ENCODE results near the gene ATP9A.
"Not testable (repeated sequence)": the region's sequence is repeated elsewhere in the genome, so short reads cannot be mapped to it uniquely, and the experiment has no call there.

ATP9A gene, protein sequence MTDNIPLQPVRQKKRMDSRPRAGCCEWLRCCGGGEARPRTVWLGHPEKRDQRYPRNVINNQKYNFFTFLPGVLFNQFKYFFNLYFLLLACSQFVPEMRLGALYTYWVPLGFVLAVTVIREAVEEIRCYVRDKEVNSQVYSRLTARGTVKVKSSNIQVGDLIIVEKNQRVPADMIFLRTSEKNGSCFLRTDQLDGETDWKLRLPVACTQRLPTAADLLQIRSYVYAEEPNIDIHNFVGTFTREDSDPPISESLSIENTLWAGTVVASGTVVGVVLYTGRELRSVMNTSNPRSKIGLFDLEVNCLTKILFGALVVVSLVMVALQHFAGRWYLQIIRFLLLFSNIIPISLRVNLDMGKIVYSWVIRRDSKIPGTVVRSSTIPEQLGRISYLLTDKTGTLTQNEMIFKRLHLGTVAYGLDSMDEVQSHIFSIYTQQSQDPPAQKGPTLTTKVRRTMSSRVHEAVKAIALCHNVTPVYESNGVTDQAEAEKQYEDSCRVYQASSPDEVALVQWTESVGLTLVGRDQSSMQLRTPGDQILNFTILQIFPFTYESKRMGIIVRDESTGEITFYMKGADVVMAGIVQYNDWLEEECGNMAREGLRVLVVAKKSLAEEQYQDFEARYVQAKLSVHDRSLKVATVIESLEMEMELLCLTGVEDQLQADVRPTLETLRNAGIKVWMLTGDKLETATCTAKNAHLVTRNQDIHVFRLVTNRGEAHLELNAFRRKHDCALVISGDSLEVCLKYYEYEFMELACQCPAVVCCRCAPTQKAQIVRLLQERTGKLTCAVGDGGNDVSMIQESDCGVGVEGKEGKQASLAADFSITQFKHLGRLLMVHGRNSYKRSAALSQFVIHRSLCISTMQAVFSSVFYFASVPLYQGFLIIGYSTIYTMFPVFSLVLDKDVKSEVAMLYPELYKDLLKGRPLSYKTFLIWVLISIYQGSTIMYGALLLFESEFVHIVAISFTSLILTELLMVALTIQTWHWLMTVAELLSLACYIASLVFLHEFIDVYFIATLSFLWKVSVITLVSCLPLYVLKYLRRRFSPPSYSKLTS

DNA sequence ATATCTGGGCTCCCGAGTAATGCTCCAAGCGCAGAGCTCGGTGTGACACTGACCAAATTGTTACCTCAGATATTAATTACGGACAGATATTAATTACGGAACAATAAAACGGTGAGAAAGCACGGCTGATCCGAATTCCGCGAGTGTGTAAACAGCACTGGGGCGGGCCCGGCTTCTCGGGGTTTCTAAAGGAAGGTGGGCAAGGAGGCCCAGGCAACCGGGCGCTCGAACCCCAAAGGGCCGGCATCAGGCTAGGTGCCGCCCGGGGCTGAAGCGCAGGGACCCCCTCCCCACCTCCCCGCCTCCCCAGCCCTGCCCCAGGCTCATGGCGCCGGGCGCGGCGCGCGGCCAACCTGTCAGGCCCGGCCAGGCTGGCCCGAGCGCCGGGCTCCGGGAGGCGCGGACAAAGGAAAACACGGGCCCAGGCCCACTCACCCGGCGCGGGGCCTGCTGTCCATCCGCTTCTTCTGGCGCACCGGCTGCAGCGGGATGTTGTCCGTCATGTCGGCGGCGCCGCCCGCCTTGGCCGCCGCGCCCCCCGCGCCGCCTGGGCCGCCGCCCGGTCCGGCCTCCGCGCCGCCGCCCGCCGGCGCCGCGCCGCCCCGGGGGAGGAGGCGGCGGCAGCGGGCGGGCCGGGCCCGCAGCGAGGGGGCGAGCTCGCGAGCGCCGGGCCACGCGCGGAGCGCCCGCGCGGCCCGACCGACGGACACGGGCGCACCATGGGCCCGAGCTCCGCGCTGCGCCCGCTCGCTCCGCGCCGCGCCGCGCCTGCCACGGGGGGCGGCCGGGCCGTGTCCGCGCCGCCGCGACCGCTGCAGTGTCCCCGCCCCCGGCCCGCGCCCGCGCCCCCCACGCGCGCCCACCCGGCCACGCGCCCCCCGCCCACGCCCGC is at the start of gene ATP9A:
Gene ATP9A, minus strand, starts transcription at position 524 of the 892 bp plus-strand sequence. Its CDS starts 21 bp downstream, at position 503.
- DNase-seq: no peak

DNA sequence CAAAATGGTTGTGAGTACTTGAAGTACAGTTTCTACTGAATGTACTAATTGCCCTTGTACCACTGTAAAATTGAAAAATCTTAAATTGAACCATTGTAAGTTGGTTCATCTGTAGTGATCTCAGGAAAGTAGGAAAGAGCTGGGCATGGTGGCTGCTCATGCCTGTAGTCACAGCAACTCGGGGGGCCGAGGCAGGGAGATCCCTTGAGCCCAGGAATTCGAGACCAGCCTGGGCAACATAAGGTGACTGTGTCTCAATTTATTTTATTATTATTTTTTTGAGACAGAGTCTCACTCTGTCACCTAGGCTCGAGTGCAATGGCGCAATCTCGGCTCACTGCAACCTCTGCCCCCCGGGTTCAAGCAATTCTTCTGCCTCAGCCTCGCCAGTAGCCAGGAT is 48.7 kb upstream of the ATP9A start:
- DNase-seq: not testable (repeated sequence)

DNA sequence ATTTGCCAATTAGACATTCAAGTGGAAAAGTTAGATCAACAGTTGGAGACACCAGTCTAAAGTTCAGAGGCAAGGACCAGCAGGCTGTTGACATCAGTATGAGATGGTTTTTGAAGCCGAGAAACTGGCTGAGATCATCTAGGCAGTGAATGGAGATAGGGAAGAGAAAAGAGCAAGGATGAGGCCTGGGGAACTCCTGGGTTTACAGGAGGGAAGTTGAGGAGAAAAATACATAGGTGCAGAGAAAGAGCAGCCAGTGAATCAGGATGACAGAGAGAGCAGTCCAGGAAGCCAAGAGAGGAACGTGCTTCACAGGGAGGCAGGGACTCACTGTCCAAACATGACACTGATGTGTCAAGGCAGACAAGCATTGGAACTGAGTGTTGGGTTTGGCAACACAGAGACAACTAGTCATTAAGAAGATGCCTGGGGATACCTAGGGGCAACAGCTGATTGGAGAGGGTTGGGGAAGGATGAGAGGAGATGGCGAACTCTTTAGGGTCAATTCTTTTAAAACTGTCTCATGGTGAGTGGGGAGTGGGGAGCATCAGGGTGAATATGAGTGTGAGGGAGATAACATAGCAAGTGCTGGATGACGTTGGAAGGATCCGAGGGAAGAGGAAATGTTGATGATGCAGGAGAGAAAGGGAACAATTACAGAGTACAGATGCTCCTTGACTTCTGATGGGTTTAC is 47.3 kb upstream of the ATP9A start:
- no peak for DNase-seq

DNA sequence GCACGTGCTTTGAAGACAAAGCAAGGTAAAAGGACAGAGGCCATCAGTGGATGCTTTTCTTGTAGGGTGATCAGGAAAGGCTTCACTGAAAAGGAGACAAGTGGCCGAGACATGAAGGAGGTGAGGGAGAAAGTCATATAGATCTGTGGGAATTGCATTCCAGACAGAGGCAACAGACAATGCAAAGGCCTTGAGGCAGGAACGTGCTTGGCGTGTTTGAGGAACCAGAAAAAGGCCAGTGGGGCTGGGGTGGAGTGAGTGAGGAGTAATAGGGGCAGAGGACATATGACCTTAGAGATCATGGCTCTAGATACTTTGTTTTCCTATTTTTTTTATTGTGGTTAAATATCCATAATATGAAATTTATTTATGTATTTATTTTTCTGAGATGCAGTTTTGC is 44.7 kb upstream of the ATP9A start:
- no peak for DNase-seq

DNA sequence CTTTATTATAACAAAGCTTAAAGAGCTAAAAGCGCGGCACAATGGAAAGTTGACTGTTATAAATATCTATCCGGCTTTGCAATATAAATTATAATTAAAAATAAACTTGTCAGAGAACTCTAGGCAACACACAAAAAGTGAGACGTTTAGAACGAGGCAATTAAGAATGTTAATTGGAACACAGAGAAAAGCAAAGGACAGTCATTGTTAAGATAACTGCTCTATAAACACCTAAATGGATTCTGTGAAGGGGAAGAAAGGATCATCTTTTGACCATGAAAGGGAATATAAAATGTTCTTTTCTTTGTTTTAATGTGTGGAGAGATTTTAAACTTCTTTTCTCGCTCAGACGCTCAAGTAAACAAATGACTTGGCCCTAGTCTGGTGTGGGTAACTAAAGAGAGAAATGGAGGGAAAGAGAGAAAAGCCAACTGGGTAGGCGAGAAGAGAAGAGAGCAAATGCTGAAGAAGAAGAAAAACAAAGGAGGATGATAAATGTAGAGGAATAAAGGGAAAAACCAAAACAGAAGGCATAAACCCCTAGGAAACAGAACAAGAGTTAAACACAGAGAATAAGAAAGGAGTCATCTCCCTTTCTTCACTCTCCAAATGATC is 43.4 kb upstream of the ATP9A start:
- DNase-seq: no peak

DNA sequence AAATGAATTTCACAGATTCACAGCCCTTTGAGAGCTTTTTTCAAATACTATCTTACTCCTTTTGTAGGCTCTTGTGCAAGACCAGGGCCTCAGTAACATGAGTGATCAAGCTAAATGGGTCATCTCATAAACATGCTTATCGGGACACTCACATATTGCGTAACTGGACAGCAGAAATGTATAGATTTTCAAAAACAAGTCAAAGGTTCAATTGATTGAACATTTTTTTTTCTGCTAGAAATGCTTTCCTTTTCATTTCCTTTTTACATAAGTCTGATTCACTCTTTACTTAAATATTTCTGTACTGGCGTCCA is 42.8 kb upstream of the ATP9A start:
- no peak for DNase-seq

DNA sequence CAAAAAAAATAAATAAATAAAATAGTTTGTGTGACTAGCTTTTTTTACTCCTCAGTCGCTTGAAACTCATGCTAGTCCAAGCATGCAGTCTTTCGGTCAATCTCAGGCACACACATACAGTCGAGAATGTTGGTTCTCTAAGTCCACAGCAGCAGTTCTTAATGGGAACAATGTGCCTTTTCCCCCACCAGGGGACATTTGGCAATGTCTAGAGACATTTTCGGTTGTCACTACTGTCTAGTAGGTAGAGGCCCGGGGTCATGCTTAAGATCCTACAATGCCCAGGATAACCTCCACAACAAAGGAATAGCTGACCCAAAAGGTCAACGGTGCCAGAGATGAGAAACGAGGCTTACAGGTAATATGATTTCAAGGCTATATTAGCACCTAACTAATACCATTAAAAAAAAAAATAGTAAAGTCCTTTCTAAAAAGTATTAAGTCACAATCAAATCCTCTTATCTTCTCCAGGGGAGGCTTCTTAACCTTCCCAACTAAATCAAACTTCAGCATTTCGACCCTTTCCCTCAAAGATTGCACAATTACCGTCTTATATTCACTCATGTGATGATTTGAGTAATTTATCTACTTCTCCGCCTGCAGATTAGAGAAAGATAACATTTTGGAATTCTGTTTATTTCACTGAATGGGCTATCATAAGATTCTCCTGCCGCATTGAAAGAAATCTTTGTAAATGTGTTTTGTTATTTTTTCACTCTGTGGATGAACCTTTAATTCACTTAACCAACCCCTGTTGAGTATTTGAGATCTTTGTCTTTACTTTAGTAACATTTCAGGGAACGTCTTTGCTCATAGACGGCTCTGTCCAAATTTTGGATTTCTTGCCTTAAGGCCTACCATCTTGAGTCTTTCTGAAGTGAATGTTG is 42.2 kb upstream of the ATP9A start:
- DNase-seq: peak; percentile 5

DNA sequence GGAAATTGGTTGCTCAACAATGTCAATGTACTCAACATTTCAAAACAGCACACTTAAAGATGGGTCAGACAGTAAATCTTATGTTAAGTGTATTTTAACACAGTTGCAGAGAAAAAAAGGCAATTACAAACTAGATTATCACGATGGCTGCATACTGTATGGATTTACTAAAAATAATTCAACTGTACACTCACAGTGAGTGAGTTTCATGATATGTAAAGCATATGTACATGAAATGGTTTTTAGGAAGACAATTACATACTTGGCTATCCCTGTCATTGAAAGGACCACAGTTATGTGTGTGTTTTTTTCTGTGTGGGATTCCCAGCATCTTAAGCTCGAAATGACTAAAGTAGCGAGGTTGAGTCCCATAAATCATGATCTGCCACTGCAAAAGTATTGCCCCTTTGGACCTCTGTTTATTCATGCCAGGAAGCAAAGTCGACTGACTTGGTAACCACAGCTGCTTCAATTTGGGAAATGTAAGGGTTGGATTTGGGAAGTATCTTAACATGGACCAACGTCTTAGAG is 39.6 kb upstream of the ATP9A start:
- DNase-seq: no peak

DNA sequence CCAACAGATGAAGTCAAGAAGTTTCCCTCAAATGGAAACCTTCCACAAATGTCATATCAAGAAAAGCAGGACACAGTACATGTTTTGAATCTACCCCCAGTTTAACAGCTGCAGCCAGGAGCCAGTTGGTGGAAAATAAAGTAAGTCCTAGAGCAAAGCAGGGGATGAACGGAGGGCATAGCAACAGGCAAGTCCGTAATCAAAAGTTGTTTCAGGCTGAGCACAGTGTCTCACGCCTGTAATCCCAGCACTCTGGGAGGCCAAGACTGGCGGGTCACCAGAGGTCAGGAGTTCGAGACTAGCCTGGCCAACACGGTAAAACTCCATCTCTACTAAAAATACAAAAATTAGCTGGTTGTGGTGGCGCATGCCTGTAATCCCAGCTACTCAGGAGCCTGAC is 36.6 kb upstream of the ATP9A start:
- no peak for DNase-seq

DNA sequence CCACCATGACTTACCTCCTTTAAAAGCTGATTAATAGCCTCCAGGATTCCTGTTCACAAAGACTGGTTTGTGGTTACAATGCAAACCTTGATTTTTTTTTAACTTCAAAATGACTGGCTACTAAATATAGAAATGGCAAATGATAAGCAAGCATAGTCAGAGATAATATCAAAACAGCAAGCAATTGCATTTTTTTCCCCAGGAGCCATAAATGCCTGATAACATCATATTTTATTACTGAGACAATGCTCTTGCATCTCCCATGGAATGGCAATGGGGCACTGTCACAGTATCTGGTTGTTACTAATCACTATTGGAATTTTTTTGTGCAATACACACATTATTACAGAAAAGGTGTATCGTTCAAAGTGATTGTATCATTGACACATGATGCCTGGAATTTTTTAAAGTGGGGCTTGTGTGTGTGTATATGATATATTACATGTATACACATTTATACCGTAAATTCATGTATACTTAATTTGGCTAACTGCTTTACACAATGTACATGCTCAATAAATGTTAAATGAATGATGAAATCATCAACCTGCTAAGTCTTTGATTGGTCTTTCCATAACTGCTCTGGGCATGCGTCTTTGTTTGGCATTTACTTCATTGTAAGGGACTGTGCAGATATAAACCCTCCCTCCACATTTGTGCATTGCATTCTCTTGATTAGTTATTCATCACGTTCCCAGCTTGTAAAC is 35.1 kb upstream of the ATP9A start:
- DNase-seq: no peak

DNA sequence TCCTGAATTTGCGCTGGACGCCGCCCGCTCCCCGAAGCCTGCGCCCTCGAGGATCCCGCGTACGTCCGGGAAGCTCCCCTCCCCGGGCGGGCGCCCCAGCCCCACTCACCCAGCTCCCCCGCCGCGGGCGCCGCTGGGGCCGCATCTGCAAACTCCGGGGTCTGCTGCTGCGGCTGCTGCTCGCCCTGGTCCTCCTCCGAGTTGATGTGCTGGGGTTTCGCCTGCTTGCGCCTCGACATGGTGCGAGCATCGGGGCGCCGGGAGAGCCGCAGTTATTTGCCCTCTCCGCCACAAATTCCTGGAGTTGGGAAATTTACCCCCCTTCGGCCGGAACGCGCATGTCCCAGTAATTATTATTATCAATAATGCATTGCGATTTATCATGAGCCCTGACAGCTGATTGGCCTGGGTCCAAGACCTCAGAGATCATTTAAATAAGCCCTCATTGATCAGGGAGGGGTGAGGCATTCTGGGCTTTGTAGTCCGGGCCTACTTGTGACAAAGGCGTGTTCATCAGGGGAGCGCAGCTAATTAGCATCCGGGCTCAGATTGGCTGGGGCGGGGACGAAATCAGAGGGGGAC is 34.1 kb upstream of the ATP9A start, which contains the start of gene SALL4:
Gene SALL4, minus strand, starts transcription at position 352 of the 582 bp plus-strand sequence. Its CDS starts 113 bp downstream, at position 239.
- DNase-seq: no peak

DNA sequence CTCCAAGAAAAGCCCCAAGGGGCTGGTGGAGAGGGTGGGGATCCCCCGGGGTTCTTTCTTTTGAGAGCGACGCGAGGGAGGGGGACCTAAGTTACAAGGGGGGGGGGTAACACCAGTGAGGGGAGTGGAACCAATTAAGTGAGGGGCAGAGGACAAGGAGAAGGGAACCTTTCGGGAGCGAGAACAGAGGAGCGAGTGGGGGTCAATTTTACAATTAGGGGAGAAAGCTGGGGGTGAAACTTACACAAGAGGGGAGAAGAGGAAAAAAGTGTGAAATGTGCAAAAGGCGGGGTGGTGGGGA is 33.6 kb upstream of the ATP9A start:
- DNase-seq: no peak

DNA sequence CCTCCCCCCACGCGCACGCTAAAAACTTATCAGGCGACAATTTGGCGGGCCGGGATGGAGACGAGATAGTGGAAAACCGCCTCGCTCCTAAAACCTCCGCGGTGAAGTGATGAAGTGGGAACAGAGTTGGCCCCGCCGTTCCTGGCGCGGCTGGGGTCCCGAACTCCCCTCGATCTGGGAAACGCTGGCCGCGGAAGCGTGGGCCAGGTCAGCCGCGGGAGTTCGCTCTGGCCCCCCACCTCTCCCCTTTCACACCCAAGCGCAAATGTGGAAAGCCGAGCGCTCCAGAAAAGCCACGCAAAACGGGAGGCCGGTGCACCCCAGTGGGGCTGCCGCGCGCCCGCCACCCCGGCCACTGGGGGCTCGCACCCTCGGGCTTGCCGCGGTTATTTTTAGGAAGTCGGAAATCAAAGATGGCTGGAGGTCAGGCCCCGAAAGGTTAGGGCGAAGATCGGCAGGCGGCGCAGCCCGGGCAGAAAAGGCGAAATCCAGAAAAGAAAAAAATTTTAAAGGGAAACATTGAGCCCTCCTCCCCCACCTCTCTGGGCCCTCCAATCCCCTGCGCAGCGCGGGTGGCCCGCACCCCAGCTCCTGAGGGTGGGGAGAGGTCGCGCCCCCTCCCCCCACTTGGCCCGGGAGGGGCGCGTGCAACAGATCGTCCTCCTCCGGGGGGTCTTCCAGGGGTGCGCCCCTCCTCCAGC is 33.1 kb upstream of the ATP9A start:
- DNase-seq: peak; percentile 16

DNA sequence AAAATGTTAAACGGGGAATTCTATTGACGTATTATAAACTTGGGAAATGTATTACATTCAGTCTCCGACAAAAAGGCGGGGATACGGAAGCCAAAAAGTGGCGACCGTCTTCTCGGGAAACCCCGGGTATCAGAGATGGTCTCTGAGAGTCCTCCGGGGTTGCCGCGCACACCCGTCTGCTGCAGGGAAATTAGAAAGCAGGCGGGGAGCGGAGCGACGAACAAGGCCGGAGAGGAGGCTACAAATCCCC is 32.6 kb upstream of the ATP9A start:
- DNase-seq: peak; percentile 39

DNA sequence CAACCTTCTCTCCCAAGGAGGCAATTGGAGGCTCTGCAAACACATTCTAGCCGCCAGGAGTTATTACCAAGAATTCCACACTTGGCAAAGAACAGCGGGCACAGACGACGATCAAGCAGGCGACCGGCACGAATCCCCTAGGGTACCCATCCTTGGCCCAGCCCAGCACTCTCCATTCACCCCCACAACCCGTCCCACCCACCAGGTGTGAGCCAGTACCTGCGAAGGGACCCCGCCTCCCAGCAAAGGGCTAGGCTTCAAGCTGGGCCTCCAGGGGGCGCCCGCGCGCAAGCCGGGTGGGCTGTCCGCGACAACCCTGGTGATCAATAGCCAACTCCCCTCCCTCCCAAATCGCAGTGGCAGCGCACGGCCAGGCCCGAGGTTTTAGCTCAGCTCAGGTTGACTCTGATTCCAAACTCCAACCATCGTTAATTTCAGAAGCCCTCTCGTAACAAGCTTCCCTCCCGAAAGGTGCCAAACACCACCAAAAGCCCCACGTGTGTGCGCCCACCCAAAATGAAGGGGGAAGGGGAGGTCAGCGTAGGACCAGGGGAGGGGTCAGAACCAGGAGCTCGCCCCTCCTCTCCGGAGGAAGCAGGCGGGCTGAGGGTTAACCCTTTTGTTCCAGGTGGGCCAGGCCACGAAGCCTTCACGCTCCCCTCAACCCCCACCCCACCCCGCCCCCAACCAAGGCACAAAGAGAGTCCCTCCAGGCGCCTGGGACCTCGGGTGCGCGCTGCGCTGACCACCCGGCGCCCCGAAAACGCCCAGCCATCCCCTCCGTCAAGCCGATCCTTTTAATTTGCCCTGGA is 32.1 kb upstream of the ATP9A start:
- DNase-seq: peak; percentile 48

DNA sequence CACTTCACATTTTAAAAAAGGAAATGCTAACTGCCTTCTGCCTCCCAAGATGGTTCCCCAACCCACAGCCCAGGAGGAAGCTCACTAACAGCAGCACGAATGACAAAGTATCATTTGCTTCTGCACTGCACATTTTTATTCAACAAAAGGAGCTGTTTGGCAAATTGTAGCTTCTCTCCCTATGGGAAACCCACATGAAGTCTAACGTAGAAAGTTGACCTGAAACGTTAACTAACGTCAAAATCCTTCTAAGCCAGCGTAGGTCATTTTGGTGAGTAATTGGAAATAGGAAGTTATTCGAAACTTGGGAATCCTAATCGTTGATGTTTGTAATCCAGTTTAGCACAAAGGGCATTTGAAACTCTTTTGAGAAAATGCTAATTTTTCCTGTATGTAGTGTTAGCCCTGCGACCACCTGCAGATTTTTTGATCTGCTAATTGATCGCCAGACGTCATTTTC is 31.2 kb upstream of the ATP9A start:
- DNase-seq: no peak

DNA sequence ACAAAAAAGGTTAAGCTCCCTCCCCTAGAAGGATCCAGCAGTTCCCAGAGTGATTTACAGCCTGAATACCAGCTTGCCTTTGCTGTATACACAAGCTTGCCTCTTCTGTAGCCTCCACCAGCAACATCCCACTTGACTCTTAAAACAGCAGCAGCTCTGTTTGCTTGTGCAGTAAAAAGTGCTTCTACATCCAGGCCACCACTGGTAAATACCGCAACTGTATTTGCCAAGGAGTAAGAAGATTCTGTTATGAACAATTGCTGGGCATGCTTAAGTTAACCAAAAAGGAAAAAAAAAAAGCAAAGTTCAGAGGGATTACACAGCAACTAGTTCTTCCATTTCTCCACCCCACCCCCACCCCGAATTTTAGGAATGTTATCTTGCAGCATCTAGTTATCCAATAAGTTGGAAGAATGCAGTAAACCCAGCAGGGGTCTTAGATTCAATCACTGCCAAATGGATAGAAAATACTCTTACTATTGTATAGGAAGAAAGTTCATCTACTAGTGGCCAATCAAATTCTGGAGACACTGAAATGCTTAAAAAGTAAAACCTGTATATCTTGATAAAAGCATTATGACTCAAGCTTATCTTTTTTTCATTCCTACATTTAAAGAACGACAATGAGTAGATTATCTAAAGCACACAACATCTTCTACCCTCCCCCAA is 29.3 kb upstream of the ATP9A start:
- peak; percentile 39 for DNase-seq

All from hematopoietic multipotent progenitor cell treated with erythropoietin and hydrocortisone succinate and interleukin-3 and kit ligand, for 8 days (in vitro differentiated cells).